ENCODE measurements around the gene PGRMC2. TPM values are rescaled to one million over a fixed set of nuclear protein-coding genes. Genes with fewer than 3 reads are reported as not detected.

The PGRMC2 gene
- total RNA-seq, 1 experiment from 2014 or later: 20.3 TPM

- no peak for DNase-seq (ENCODE audit: low read depth, low spot score)
- in situ Hi-C loops (cut with HindIII; ENCODE audit: low pct_unique_long_range_greater_than_20kb, low sequenced_read_pairs): no loop called here
These were observed 43.2 kb downstream of the PGRMC2 start for GRCh38 chr4:128244379-128244778.

GRCh38 chr4:128242601-128243000 lies 45.0 kb downstream of the PGRMC2 start:
- in situ Hi-C loops (cut with HindIII; ENCODE audit: low pct_unique_long_range_greater_than_20kb, low sequenced_read_pairs): no loop called here
- no peak for DNase-seq (ENCODE audit: low read depth, low spot score)

- in situ Hi-C loops (cut with HindIII; ENCODE audit: low pct_unique_long_range_greater_than_20kb, low sequenced_read_pairs): no loop called here
- no peak for DNase-seq (ENCODE audit: low read depth, low spot score)
These were observed 45.6 kb downstream of the PGRMC2 start for GRCh38 chr4:128241981-128242380.

GRCh38 chr4:128241425-128241913 lies 46.1 kb downstream of the PGRMC2 start:
- in situ Hi-C loops (cut with HindIII; ENCODE audit: low pct_unique_long_range_greater_than_20kb, low sequenced_read_pairs): no loop called here
- DNase-seq (ENCODE audit: low read depth, low spot score): peak; percentile 93

GRCh38 chr4:128241019-128241418 lies 46.6 kb downstream of the PGRMC2 start:
- in situ Hi-C loops (cut with HindIII; ENCODE audit: low pct_unique_long_range_greater_than_20kb, low sequenced_read_pairs): no loop called here
- no peak for DNase-seq (ENCODE audit: low read depth, low spot score)

GRCh38 chr4:128234836-128235235 lies 52.8 kb downstream of the PGRMC2 start:
- in situ Hi-C loops (cut with HindIII; ENCODE audit: low pct_unique_long_range_greater_than_20kb, low sequenced_read_pairs): no loop called here
- no peak for DNase-seq (ENCODE audit: low read depth, low spot score)

GRCh38 chr4:128232719-128233118 lies 54.9 kb downstream of the PGRMC2 start:
- in situ Hi-C loops (cut with HindIII; ENCODE audit: low pct_unique_long_range_greater_than_20kb, low sequenced_read_pairs): no loop called here
- DNase-seq (ENCODE audit: low read depth, low spot score): no peak

GRCh38 chr4:128228845-128229795 lies 58.5 kb downstream of the PGRMC2 start:
- DNase-seq (ENCODE audit: low read depth, low spot score): no peak
- in situ Hi-C loops (cut with HindIII; ENCODE audit: low pct_unique_long_range_greater_than_20kb, low sequenced_read_pairs): no loop called here

- DNase-seq (ENCODE audit: low read depth, low spot score): no peak
- in situ Hi-C loops (cut with HindIII; ENCODE audit: low pct_unique_long_range_greater_than_20kb, low sequenced_read_pairs): no loop called here
These were observed 59.5 kb downstream of the PGRMC2 start for GRCh38 chr4:128227991-128228571.

- in situ Hi-C loops (cut with HindIII; ENCODE audit: low pct_unique_long_range_greater_than_20kb, low sequenced_read_pairs): no loop called here
- no peak for DNase-seq (ENCODE audit: low read depth, low spot score)
These were observed 62.5 kb downstream of the PGRMC2 start for GRCh38 chr4:128225148-128225547.

- in situ Hi-C loops (cut with HindIII; ENCODE audit: low pct_unique_long_range_greater_than_20kb, low sequenced_read_pairs): no loop called here
- no peak for DNase-seq (ENCODE audit: low read depth, low spot score)
These were observed 66.0 kb downstream of the PGRMC2 start for GRCh38 chr4:128221586-128221985.

- peak; percentile 62 for DNase-seq (ENCODE audit: low read depth, low spot score)
- in situ Hi-C loops (cut with HindIII; ENCODE audit: low pct_unique_long_range_greater_than_20kb, low sequenced_read_pairs): no loop called here
These were observed 67.1 kb downstream of the PGRMC2 start for GRCh38 chr4:128220286-128221235.

Other genes starting within 250 kb of the PGRMC2 start
- 11.7 and 13.4 TPM in 2 replicates for gene LARP1B, start 226.5 kb downstream of the PGRMC2 start, total RNA-seq (2014; rRNA removed; shearing (Covaris generic))